GM04504 (cell line): Measurements from ENCODE around the gene SLFN12.
A peak's percentile ranks its signal among the peaks of the same experiment; 100 is the strongest.
"Not testable (repeated sequence)": the region's sequence is repeated elsewhere in the genome, so short reads cannot be mapped to it uniquely, and the experiment has no call there.

Experiments
- DNase-seq: peaks from one replicate; pipeline ENCODE4 v3.0.0-alpha.2; 2012; ENCODE audit warnings: low read depth

SLFN12 gene

DNA sequence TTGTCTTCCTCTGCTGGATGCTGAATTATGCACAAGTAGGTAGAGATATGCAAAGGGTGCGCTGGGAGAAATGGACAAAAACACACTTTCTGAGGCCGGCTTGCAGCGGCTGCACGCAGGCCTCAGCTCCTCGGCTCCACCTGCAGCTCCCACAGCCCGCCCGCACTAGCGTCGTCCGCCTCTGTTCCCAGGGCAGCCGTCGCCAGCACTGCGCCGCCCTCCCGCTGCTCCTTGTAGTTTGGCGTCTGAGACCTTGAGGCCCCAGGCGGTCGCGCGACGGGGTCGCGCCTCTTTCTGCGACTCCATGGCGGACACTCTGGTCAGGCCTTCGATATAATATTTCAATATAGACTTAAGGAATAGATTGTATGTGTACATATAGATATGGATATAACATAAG lies 24.8 kb downstream of the SLFN12 start:
- no peak for DNase-seq

GRCh38 chr17:35406568-35406967 lies 25.7 kb downstream of the SLFN12 start:
- DNase-seq: no peak

- DNase-seq: no peak
Observed at GRCh38 chr17:35404360-35404759, 27.9 kb downstream of the SLFN12 start.

DNA sequence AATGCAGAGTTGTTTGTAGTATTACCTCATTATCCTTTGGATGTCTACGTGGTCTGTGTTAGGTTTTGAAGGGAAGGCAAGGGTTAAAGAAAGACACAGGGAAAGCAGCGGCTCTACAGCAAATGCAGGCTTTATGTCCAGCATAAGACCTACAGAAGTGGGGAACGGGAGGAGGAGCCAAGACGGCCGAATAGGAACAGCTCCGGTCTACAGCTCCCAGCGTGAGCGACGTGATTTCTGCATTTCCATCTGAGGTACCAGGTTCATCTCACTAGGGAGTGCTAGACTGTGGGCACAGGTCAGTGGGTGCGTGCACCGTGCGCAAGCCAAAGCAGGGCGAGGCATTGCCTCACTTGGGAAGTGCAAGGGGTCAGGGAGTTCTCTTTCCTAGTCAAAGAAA lies 38.5 kb downstream of the SLFN12 start:
- not testable (repeated sequence) for DNase-seq

- no peak for DNase-seq
Observed at GRCh38 chr17:35390663-35391062, 41.6 kb downstream of the SLFN12 start.

- no peak for DNase-seq
Observed at GRCh38 chr17:35390156-35390555, 42.1 kb downstream of the SLFN12 start.

DNA sequence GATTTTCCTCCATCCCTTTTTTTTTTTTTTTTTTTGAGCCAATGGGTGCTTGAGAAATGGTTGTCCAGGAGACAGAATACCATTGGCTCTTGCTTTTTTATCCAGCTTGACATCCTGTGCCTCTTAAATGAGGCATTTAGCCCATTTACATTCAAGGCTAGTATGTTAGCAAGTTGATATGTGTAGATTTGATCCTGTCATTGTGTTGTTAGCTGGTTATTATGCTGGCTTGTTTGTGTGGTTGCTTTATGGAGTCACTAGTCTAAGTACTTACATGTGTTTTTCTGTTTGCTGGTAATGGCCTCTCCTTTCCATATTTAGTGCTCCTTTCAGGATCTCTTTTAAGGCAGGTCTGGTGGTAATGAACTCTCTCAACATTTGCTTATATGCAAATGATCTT lies 44.8 kb downstream of the SLFN12 start:
- no peak for DNase-seq

GRCh38 chr17:35377706-35378105 lies 54.6 kb downstream of the SLFN12 start:
- no peak for DNase-seq

GRCh38 chr17:35377068-35377467 lies 55.2 kb downstream of the SLFN12 start:
- no peak for DNase-seq

GRCh38 chr17:35376245-35376644 lies 56.1 kb downstream of the SLFN12 start:
- no peak for DNase-seq

- DNase-seq: no peak
Observed at GRCh38 chr17:35374766-35375344, 57.4 kb downstream of the SLFN12 start.

- peak; percentile 35 for DNase-seq
Observed at GRCh38 chr17:35373984-35374765, 58.1 kb downstream of the SLFN12 start.

DNA sequence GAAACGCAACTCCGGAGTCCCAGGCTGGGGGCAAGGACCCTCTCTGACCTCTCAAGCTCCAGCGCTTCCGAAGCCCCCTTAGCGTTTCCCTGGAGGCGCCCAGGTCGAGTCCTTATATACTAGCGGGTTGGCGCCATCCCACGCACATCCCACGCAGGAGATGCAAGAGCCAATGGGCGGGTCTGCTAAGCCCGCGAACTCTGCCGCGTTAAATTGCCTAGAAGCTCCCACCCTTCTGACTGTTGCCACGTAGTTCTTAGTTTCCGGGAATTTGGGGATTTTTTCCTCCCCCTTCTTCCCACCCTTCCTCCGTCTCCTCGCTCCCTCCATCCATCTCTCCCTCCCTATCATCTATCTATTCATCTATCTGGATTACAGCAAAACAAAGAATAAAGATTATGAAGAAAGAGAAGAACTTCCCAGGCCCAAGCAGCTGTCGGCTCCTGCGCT lies 58.7 kb downstream of the SLFN12 start, which contains the start of gene SLFN11:
Gene SLFN11 (minus strand): TSS at position 88 of the 450 bp plus-strand sequence. CDS start 9,814 bp downstream, outside the sequence.
- DNase-seq: peak; percentile 76

GRCh38 chr17:35372846-35373533 lies 59.3 kb downstream of the SLFN12 start:
- DNase-seq: no peak

DNA sequence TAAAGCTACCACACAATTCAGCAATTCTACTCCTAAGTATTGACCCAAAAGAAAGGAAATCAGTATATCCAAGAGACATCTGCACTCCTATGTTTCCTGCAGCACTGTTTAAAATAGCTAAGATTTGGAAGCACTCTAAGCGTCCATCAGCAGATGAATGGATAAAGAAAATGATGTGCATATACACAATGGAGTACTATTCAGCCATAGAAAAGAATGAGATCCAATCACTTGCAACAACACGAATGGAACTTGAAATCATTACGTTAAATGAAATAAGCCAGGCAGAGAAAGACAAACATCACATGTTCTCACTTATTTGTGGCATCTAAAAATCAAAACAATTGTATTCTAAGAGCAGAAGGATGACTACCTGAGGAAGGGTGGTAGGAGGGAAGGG lies 60.4 kb downstream of the SLFN12 start:
- no peak for DNase-seq

GRCh38 chr17:35368081-35368830 lies 64.0 kb downstream of the SLFN12 start:
- no peak for DNase-seq

DNA sequence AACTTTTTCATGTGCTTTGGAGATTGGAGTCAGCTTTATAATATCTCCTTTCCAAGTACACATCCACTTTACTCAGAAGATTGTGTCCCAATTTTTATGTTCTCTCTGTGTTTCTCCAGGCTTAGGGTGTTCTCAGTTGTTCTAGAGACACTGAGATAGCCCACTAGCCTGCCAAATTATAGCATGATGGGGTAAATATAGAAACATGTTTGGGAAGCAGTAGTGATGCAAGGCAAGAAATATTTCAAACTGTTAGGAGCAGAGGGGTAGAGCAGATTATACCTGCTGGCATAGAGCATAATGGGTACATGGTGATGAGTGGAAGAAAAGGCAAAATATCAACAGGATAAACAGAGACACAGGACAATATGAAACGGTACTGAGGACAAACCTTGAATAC lies 71.3 kb downstream of the SLFN12 start:
- no peak for DNase-seq
